HFF-Myc (cell line): ENCODE measurements around the gene RFC3.
"Not testable (repeated sequence)": the region's sequence is repeated elsewhere in the genome, so short reads cannot be mapped to it uniquely, and the experiment has no call there.

Experiments
- DNase-seq: peaks from one replicate; pipeline ENCODE4 v3.0.0-alpha.2; 2011; ENCODE audit warnings: low read depth; ENCODE audit errors: extremely low read depth
- H3K4me3 ChIP-seq: replicated peaks from 2 replicates; pipeline ENCODE4 v1.5.1; 2011; ENCODE audit warnings: low read depth, mild to moderate bottlenecking, control low read depth, low read length
- CTCF ChIP-seq: IDR thresholded peaks from 2 replicates; pipeline ENCODE4 v1.5.1; 2012; ENCODE audit warnings: mild to moderate bottlenecking, low read depth, low read length, control low read depth; ENCODE audit errors: missing control alignments

The RFC3 gene

GRCh38 chr13:33796095-33796494, 21.9 kb upstream of the RFC3 start:
- no peak overlapping the region for H3K4me3 ChIP-seq
- no peak for DNase-seq
- no peak for TF ChIP-seq CTCF

DNA sequence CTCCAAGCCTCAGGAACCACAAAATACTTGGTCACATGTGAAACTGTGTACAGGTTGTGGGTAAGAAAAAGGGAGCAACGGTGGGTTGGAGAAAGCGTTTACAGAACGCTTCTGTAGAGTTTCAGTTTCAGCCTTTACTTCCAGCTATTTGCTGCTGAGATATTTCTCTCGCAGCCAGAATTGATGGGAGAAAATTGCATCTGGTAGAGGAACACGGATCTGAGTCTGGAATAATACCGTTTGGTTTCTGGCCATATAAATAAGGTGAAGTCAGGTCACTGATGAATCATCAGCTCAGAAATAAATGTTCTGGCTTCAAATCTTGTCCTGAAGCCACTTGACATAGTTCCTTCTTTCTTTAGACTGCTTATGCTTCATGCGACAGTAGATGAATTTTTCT, 20.3 kb upstream of the RFC3 start:
- no peak for TF ChIP-seq CTCF
- no peak overlapping the region for H3K4me3 ChIP-seq

DNA sequence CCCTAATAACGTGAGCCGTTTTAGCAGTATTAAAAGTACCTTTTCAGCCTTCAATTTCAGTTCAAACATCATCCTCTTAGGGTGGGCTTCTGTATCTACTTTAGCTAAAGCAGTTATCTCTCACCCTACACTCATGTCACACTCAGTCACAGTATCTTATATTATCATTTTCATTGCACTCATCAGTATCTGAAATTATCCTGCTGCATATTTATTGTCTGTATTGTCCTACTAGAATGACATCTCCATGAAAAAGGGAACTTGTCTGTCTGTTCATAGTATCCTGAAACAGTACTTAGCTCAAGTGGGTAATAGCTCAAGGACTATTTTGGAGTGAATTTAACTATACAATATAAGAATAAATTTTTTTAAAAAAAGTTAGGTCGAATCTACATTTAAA, 19.9 kb upstream of the RFC3 start:
- H3K4me3 ChIP-seq = no peak overlapping the region
- no peak for DNase-seq
- TF ChIP-seq CTCF = no peak

More for the DNA sequence above, 20.3 kb upstream of the RFC3 start:
- no peak for DNase-seq

DNA sequence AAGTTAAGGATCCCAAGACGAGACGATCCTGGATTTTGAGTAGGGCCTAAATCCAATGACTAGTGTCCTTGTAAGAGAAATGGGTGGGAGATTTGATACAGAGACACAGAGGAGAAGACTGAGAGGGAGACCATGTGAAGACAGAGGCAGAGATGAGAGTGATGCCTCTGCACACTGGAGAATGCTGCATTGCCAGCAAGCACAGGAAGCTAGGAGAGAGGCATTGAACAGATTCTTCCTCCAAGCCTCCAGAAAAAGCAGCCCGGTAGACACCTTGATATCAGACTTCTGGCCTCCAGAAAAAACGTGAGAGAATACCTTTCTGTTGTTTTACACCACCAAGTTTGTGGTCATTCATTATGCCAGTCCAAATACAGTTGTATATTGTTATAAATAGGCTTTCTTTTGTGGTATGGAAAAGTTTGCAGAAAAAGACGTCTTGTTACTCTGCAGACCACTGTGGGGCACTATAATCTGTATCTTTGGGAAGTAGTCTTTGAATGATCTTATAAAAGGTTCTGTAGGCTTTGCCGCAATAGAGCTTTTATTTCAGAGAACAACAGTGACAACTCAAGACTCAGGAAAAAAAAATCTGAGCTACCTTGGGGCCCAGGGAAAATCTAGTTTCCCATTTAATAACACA, 17.9 kb upstream of the RFC3 start:
- TF ChIP-seq CTCF = peak; percentile 33
- DNase-seq = no peak
- no peak overlapping the region for H3K4me3 ChIP-seq

DNA sequence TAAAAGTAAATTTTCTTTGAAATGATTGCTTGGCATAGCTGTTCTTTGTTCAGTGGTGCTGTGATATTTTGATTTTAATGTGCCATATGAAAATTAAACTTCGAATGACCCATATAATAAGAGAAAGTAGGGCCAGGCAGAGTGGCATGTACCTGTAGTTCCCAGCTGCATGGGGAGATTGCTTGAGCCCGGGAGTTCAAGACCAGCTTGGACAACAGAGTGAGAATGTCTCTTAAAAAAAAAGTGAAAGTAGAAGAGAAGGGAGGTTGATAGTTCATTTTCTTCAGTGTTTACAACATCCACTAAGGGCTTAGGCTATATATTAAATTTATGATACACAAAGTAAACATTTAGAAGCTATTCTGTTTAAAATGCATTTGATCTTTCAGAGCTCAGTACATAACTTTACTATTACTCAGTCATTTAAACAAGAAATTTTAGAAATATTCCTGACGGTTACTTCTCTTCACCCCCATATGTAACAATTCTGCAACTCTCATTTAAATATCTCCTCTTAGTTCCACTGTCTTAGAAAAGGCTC, 17.2 kb upstream of the RFC3 start:
- no peak for TF ChIP-seq CTCF
- no peak for DNase-seq
- no peak overlapping the region for H3K4me3 ChIP-seq

DNA sequence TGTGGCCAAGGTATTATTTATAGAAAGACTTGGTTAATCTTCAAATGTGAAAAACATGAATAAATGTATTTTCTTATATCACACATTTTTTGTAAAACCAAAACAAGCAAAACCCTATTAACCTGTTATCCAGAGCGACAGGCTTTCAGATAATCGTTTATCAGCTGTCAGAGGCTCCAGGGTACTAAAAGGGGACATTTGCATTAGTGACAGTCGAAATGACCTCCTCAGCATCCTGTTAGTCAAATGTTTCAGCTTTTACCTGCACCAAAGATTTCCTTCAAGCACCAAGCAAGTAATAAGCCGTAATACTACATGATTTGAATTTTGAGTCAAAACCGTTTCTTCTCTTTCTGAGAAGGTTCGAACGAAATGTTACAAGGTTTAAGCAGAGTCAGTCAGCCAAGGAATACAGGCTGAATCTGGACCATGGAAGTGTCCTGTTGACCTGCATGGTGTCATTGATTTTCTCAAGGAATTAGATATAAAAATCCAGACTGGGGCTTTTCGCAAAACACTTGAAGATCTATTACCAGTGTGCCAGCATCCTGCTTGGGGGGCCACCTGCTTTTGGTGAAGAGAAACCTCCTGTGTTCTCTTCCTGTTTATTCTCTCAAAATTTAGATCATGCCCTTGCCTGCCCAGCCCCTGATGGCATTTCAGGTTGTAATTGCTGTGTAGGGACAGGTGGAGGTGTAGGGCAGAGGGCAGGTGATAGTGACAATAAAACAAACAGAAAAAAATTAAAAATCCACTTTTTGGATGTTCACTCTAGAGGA, 11.3 kb upstream of the RFC3 start:
- no peak overlapping the region for H3K4me3 ChIP-seq
- no peak for TF ChIP-seq CTCF
- DNase-seq = no peak

DNA sequence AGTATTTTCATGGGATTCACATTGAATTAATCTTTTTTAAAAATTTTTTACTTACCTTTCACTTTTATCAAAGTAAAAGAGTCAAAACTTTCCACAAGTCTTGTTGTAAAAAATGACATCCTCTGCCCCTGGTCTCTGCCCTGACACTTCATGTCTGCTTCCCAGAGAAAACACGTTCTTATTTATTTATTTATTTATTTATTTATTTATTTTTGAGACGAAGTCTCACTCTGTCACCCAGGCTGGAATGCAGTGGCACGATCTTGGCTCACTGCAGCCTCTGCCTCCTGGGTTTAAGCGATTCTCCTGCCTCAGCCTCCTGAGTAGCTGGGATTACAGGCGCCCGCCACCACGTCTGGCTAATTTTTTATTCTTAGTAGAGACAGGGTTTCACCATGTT, 5.1 kb upstream of the RFC3 start:
- DNase-seq, H3K4me3 ChIP-seq: not testable (repeated sequence)
